Esophagus squamous epithelium (tissue), 5 donors: Measurements from ENCODE around the gene NR3C2. TPM values are rescaled to one million over a fixed set of nuclear protein-coding genes. Genes with fewer than 3 reads are reported as not detected.

ENCODE experiments used
- DNase-seq: peaks from one replicate; lab custom pipeline; 2025; lab: John Stamatoyannopoulos, UW
- H3K27ac ChIP-seq, 4 donors: fragments of 200-600 bp; sonication (generic); one replicate each; pipeline ENCODE4 v1.5.1; 2016 to 2019; ENCODE audit warnings: mild to moderate bottlenecking in 1 of 4
- H3K27me3 ChIP-seq, 4 donors: fragments of 200-600 bp; sonication (generic); 1 replicate in 3 of 4; 2 replicates in 1 of 4; pipeline versions ENCODE4 v1.5.1 to v1.6.0; 2017 to 2021; ENCODE audit warnings: antibody characterized with exemption in 1 of 4
- H3K36me3 ChIP-seq, 3 donors: fragments of 200-600 bp; sonication (generic); one replicate each; pipeline ENCODE4 v1.5.1; 2016 to 2019
- H3K4me1 ChIP-seq, 3 donors: fragments of 200-600 bp; sonication (generic); one replicate each; pipeline ENCODE4 v1.5.1; 2017 to 2019
- H3K4me3 ChIP-seq, 4 donors: fragments of 200-600 bp; sonication (generic); 1 replicate in 3 of 4; 2 replicates in 1 of 4; pipeline ENCODE4 v1.5.1; 2016 to 2019; ENCODE audit warnings: mild to moderate bottlenecking in 2 of 4, moderate library complexity in 1 of 4
- H3K9me3 ChIP-seq, 3 donors: fragments of 200-600 bp; sonication (generic); one replicate each; pipeline ENCODE4 v1.5.1; 2016 to 2019
- POLR2A ChIP-seq, 4 donors: fragments of 450-650 bp; IDR thresholded peaks; one replicate each; pipeline ENCODE4 v1.6.1; 2017; ENCODE audit warnings: antibody characterized with exemption in 4 of 4, mild to moderate bottlenecking in 4 of 4, moderate library complexity in 3 of 4
- WGBS, 2 donors: methylation state at CpG; one replicate each; pipeline ENCODE4 v1.1.5; 2018; 5-methylcytosine and 5-hydroxymethylcytosine counted together
- intact Hi-C: fragments of 100-400 bp; cut with DNase I; formaldehyde crosslinking; loops from one replicate; pipeline ENCODE4 v1.15.0; 2022
- total RNA-seq, 4 donors: library from RNA; depleted of rRNA; stranded (reverse); fragments of >200 nt; gene quantifications; one replicate each; pipeline ENCODE4 v1.1.0, GENCODE V29; 2016
- TF ChIP-seq, protein P1 (sequence below), 6 experiments: fragments of 450-650 bp in 4 of 6; fragments of 200-600 bp in 2 of 6; sonication (generic) in 2 of 6; IDR thresholded peaks; one replicate each; pipeline ENCODE4 v1.5.1; 2016 to 2019; ENCODE audit warnings: antibody characterized with exemption in 6 of 6, mild to moderate bottlenecking in 4 of 6, moderate library complexity in 4 of 6
- donor health status: DM: yes; HTN: yes; CAD: no.

NR3C2 gene
- total RNA-seq, 4 donors from 2014 or later: 1.2 to 5.3 (median 2.3) TPM

DNA sequence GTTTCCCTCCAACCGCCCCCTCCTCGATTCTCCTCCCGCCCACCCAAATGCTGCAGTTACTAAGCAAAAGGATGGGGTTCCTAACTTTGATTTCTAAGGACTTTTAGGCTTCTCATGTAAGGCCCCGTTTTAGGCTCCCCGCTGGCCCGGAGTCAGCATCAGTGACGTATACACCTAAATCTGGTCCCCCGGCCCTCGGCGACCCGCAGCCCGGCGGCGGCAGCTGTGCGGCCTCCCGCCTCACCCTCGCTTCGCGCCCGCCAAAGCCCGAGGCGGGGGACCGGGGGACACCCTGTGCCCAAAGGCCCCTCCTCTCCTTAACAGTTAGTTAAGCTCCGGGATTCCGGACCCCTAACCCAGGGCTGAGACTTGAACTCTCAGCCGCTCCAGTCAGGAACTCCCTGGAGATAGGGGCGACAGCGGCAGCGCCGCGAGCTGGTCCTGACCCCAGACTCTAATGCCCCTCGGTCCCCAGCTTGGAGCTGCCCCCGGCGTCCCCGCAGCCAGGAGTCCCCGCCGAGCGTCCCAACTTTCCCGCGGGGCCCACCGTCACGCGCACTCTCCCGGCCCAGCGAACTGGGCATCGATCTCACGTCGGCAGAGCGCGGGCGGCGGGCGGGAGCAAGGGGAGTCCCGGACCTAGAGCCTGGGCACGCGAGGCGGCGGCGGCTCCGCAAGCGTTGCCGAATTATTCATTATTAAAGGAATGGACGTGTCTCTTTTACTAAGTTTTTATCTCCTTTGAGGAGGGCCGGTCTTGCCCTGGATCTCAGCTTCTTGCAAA is 1.5 kb upstream of the NR3C2 start:
- H3K36me3 ChIP-seq: no peaks in the 10 kb centered on the region
- TF ChIP-seq, protein P1, sequence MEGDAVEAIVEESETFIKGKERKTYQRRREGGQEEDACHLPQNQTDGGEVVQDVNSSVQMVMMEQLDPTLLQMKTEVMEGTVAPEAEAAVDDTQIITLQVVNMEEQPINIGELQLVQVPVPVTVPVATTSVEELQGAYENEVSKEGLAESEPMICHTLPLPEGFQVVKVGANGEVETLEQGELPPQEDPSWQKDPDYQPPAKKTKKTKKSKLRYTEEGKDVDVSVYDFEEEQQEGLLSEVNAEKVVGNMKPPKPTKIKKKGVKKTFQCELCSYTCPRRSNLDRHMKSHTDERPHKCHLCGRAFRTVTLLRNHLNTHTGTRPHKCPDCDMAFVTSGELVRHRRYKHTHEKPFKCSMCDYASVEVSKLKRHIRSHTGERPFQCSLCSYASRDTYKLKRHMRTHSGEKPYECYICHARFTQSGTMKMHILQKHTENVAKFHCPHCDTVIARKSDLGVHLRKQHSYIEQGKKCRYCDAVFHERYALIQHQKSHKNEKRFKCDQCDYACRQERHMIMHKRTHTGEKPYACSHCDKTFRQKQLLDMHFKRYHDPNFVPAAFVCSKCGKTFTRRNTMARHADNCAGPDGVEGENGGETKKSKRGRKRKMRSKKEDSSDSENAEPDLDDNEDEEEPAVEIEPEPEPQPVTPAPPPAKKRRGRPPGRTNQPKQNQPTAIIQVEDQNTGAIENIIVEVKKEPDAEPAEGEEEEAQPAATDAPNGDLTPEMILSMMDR (IDR thresholded peaks at IDR 0.05): no peak
- no peak for TF ChIP-seq POLR2A (IDR thresholded peaks at IDR 0.05)
- peak overlapping the region; percentile 39 to 95 (median 92) for H3K27ac ChIP-seq
- H3K4me3 ChIP-seq: peak overlapping the region; percentile 82 to 92 (median 90)
- intact Hi-C loops: no loop called here
- WGBS, 2 donors: 0 to 1% methylated on average over 2 to 23 of the region's 64 CpGs
- H3K4me1 ChIP-seq: peaks cover 0 to 69% (median 6%) of the 10 kb centered on the region in 3 donors
- H3K9me3 ChIP-seq: no peaks in the 10 kb centered on the region
- DNase-seq: no peak
- peaks cover 0 to 24% (median 0%) of the 10 kb centered on the region in 4 donors for H3K27me3 ChIP-seq

GRCh38 chr4:148442832-148443511 is 758 bp upstream of the NR3C2 start:
- DNase-seq: no peak
- Histone ChIP-seq H3K27me3 (peaks cover 0 to 24% (median 0%) of the 10 kb centered on the region in 4 donors), H3K9me3 (no peaks in the 10 kb centered on the region), H3K4me1 (peaks cover 0 to 69% (median 6%) of the 10 kb centered on the region in 3 donors), H3K4me3 (peak overlapping the region; percentile 82 to 92 (median 90)), H3K27ac (peak overlapping the region; percentile 90 to 95 (median 92)), H3K36me3 (no peaks in the 10 kb centered on the region)
- intact Hi-C loops: no loop called here
- 0 to 1% methylated on average over 7 to 9 of the region's 27 CpGs for WGBS, 2 donors
- TF ChIP-seq, protein P1 (IDR thresholded peaks at IDR 0.05): no peak
- no peak for TF ChIP-seq POLR2A (IDR thresholded peaks at IDR 0.05)

GRCh38 chr4:148441624-148441985 is 609 bp downstream of the NR3C2 start:
- intact Hi-C loops: no loop called here
- H3K27ac ChIP-seq: peak overlapping the region; percentile 90 to 95 (median 92)
- H3K36me3 ChIP-seq: no peaks in the 10 kb centered on the region
- H3K4me1 ChIP-seq: peaks cover 0 to 58% (median 6%) of the 10 kb centered on the region in 3 donors
- WGBS, 2 donors: 0 to 1% methylated on average over 12 of the region's 12 CpGs
- no peaks in the 10 kb centered on the region for H3K9me3 ChIP-seq
- peak overlapping the region; percentile 82 to 92 (median 90) for H3K4me3 ChIP-seq
- DNase-seq: no peak
- no peak for TF ChIP-seq POLR2A (IDR thresholded peaks at IDR 0.05)
- TF ChIP-seq, protein P1 (IDR thresholded peaks at IDR 0.05): no peak
- peaks cover 0 to 24% (median 0%) of the 10 kb centered on the region in 4 donors for H3K27me3 ChIP-seq

GRCh38 chr4:148438047-148438446 is 4.2 kb downstream of the NR3C2 start:
- no peaks in the 10 kb centered on the region for H3K9me3 ChIP-seq
- H3K27ac ChIP-seq: no peak overlapping the region
- H3K4me1 ChIP-seq: peaks cover 0 to 31% (median 0%) of the 10 kb centered on the region in 3 donors
- H3K27me3 ChIP-seq: no peaks in the 10 kb centered on the region
- H3K4me3 ChIP-seq: no peak overlapping the region
- intact Hi-C loops: no loop called here
- WGBS, 2 donors: 86 to 94% methylated on average over 2 of the region's 2 CpGs
- TF ChIP-seq, protein P1 (IDR thresholded peaks at IDR 0.05): no peak
- no peak for TF ChIP-seq POLR2A (IDR thresholded peaks at IDR 0.05)
- peaks cover 0 to 9% (median 0%) of the 10 kb centered on the region in 3 donors for H3K36me3 ChIP-seq
- DNase-seq: no peak

DNA sequence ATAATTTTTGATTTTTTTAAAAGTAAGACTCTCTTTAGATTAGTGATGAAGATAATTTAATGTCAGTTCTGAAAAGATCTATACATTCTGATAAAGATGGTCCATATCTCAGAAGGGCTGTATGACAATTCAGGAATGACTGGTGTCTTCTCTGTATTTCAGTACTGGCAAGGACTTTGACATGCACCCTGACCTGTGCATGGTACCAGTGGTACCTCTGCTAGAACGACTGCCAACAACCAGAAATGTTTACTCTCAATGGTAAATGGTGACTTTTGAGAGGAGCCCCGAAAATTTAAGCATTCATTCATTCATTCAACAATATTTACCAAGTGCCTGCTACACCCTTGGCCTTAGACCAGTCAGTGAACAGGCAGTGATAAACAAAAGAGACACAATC is 4.8 kb downstream of the NR3C2 start:
- Histone ChIP-seq H3K27me3 (no peaks in the 10 kb centered on the region), H3K9me3 (no peaks in the 10 kb centered on the region), H3K4me1 (peaks cover 0 to 31% (median 0%) of the 10 kb centered on the region in 3 donors), H3K36me3 (peaks cover 0 to 9% (median 0%) of the 10 kb centered on the region in 3 donors), H3K4me3 (no peak overlapping the region), H3K27ac (no peak overlapping the region)
- TF ChIP-seq, protein P1 (IDR thresholded peaks at IDR 0.05): no peak
- no peak for TF ChIP-seq POLR2A (IDR thresholded peaks at IDR 0.05)
- no peak for DNase-seq
- WGBS, 2 donors: 58 to 66% methylated on average over 2 of the region's 2 CpGs
- intact Hi-C loops: no loop called here
